AG09319 (cell line): ENCODE results near the gene KRT15.

Source experiments
- DNase-seq: peaks from one replicate; pipeline ENCODE4 v3.0.0-alpha.2; 2010; ENCODE audit warnings: low read depth; ENCODE audit errors: extremely low read depth
- CTCF ChIP-seq: IDR thresholded peaks from 2 replicates; pipeline ENCODE4 v1.5.1; 2011; ENCODE audit warnings: low read depth, mild to moderate bottlenecking, inconsistent platforms, low read length, moderate library complexity

Gene KRT15

GRCh38 chr17:41464173-41464572 is 54.5 kb downstream of the KRT15 start:
- no peak for TF ChIP-seq CTCF
- no peak for DNase-seq

GRCh38 chr17:41463746-41464145 is 54.9 kb downstream of the KRT15 start:
- TF ChIP-seq CTCF: no peak
- DNase-seq: no peak
